OCI-M1 (cell line): ENCODE measurements around the gene CARTPT.

ENCODE experiments used
- DNase-seq: peaks from one replicate; lab custom pipeline; 2025; lab: John Stamatoyannopoulos, UW

Gene CARTPT

DNA sequence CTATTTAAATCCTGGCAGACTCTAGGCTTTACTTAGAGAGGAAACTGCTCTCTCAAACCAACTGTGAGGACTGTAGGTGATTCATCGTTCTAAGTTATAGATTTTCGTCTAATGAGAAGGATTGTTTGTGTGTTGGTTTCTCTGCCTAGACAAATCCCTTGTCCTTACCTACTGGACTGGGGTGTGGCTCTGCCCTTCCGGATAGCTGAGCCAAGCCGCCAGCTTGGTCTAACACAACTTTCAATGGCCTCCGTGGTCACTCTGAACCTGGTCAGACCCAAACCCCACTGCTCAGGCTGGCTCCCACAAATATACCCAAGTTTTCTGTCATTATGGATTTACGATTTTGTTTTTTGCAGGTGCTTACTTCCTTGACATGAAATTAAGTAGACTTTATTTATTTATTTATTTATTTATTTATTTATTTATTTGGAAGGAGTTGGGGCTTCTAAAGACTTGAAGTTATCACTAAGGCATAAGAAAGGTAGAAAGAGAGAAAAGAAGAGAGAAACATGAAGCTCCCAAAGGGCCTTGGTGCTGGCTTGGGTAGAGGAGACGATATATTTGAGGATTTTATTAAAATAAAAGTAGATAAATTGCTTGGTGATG lies 19.0 kb downstream of the CARTPT start:
- DNase-seq, result no peak

- no peak for DNase-seq
Observed at GRCh38 chr5:71738662-71739361, 19.7 kb downstream of the CARTPT start.

DNA sequence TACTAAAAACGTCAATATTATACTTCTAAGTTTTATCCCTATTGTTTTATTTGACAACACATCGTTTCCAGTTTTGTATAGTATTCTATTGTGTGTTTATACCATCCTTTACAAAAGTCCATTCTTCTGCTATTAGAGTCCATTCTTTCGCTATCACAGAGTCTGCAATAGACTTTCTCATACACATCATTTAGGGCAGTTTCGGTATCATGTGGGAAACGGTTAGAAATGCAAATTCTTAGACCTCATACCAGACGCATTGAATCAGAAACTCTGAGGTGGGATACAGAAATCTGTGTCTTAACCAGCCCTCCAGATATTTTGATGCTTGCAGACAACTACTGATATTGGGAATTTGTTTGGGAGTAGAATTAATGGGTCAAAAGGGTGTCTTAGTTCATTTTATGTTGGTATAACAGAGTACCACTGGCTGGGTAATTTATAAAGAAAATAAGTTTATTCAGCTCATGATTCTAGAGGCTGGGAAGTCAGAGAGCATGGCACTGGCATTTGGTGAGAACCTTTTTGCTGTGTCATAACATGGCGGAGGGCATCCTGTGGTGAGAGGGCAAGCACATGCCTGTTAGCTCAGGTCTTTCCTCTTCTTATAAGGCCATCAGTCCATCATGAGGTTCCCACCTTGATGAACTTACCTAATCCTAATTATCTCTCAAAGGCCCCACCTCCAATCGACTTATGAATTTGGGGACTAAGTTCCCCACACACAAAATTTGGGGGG lies 21.1 kb downstream of the CARTPT start:
- no peak for DNase-seq

DNA sequence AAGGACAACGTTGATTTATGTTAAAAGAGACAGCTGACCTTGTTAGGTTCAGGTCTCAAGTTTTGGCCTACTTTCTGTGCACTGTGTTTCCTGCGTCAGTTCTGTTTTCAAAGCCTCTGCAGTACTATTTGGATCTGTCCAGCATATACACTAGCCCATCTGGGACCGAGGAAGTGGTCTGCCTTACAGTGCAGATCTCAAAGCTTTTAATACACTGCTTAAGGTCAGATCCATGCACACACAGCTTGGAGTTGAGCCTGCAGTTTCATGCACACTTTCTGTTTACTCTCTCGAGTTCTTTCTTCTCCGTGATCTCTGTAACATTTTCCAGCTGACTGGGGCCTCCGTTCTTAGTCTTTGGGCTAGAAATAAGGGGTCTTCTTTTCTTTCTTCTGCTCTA lies 24.1 kb downstream of the CARTPT start:
- no peak for DNase-seq

DNA sequence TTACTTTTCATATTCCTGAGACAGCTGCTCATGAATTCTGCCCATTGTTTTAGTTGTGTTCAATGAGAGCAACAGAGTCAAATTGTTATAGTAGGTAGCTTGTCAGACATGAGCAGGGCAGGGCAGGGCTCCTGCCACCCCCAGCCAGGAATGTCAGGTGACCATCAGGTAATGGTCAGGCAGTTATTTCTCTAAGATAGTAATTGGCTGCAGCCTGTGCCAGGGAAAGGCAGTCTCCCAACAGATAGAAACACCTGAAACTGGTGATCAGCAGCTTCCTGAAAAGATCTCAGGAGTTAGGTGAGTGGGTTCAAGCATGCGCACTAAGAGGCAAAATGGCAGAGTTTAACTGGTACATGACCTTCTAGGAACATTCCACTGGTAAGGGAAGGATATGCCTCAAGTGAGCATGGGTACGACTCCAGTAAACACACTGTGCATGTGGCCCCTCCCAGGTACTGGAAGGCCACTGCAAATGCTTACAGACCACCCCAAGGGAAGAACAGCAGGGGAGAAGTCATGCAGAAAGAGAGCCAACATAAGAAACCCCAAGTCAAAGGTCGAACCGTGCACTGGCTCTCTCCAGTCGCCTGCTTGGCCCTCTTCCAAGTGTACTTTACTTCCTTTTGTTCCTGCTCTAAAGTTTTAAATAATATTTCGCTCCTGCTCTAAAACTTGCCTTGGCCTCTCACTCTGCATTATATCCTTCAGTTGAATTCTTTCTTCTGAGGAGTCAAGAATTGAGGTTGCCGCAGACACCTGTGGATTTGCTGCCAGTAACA lies 25.1 kb downstream of the CARTPT start:
- DNase-seq, result no peak

DNA sequence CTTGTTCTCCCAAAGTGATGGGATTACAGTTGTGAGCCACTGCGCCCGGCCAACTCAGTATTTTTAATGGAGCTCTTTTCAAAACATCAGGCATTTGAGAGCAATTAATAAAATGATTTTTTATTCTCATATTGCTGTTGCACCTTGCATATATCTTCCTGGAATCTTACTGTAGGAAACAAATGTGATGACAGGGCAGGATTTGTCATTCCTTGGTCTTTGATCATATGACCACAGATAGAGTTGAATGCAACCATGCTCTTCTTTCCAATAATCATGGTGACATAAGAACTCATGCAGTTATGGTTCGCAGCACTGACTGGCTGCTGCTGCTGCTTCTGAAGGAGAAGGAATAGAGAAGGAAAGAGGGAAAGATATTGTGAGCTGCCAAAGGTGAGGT lies 28.1 kb downstream of the CARTPT start:
- DNase-seq, result no peak

GRCh38 chr5:71748360-71748759 lies 29.3 kb downstream of the CARTPT start:
- no peak for DNase-seq

DNA sequence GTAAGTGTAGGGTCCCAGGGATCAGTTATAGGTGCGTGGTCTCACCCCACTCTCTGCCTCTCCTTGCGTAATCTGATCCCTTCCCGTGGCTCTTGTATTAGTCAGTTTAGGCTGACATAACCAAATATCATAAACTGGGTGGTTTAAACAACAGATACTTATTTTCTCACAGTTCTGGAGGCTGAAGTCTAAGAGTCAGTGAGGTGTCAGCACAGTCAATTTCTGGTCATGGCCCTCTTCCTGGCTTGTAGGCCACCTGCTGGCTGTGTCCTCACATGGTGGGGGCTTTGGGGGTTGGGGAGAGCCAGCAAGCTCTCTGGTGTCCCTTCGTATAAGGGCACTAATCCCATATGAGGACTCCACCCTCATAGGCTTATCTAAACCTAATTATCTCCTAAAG lies 32.3 kb downstream of the CARTPT start:
- no peak for DNase-seq

- DNase-seq, result no peak
Observed at GRCh38 chr5:71752441-71753190, 33.5 kb downstream of the CARTPT start.

DNA sequence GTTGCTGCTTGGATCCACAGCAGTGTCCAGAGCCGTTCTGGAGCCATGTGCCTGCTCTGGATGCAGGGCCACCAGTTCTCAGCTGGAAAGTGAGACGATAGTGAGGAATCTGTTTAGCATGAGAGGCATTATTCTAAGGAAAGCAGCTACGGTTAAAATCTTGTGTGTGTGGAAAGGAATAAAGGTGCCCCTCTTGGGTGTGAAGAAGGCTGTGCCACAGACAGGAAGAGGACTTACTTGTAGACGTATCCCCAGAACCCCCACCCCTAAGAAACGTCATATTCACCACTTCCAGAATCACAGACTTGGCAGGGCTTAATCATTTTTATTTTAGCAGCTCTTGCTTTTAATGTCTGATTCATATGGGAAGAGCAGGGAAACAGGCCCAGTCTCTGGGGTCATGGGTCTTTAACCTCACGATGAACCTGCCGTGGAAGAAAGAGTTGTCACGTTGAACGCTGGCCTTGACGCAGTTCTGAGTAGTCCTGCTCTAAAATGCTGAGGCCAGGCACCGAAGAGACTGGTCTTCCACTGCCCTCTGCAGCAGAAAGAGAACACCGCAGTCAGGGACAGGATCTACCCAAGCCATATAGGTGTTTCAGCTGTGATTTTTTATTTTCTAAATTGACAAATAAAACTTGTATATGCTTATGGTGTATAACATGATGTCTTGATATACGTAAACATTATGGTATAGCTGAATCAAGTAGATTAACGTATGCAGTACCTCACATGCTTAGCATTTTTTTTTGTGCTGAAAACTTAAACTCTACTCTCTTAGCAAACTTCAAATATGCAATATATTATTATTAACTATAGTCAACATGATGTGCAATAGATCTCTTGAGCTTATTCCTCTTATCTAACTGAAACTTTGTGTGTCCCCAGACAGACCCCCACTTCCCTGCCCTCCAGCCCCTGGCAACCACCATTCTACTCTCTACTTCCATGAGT lies 38.8 kb downstream of the CARTPT start:
- peak; percentile 81 for DNase-seq

DNA sequence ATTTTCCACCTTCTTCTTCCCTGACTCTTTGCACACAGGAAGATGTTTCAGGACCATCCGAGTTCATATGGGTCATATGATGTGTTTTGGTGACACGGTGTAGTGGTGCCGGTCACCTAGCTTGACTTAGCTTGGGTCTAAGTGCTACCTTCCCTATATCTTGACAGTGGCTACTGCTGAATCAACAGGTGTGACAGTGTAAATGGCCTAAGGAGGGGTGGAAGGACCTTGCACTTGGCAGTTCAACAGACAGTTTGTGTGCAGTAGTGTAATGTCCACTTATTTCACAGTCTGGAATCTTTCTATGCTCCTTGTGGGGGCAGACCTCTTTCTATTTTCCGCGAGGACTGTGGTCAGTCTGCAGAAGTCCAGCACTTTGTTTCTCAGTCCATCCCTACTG lies 43.8 kb downstream of the CARTPT start:
- no peak for DNase-seq

GRCh38 chr5:71767661-71768060 lies 48.6 kb downstream of the CARTPT start:
- no peak for DNase-seq

GRCh38 chr5:71769287-71769686 lies 50.2 kb downstream of the CARTPT start:
- no peak for DNase-seq

DNA sequence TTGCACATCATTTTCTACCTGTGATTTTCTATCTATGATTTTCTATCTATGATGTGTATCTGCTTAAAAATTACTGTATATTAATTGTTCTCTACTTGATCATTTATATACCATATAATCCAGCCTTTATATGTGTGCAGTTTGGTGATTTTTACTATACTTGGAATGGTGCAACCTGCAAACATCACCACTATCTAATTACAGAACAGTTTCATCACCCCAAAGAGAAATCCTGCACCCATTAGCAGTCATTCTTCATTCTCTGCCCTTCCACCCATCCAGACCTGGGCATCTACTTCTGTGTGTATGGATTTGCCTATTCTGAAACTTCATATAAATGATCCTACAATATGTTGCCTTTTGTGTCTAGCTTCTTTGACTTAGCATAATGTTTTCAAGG lies 51.3 kb downstream of the CARTPT start:
- no peak for DNase-seq
